Stimulated activated CD8-positive, alpha-beta memory T cell treated with anti-CD3 and anti-CD28 coated beads, Interleukin-12 subunit alpha, Interleukin-12 subunit beta, amount 100 ng/mL, for 1 hour (primary cell): ENCODE data around the gene PPFIBP2.

ENCODE experiments used
- DNase-seq: peaks from one replicate; pipeline ENCODE4 v3.0.0-alpha.2; 2020; ENCODE audit warnings: low read depth

PPFIBP2 gene

GRCh38 chr11:7668464-7668863, 154.7 kb downstream of the PPFIBP2 start:
- DNase-seq = no peak

- no peak for DNase-seq
Measured at GRCh38 chr11:7668911-7669310, 155.1 kb downstream of the PPFIBP2 start.

GRCh38 chr11:7670641-7671040, 156.8 kb downstream of the PPFIBP2 start:
- DNase-seq = no peak

- DNase-seq = no peak
Measured at GRCh38 chr11:7671347-7672215, 157.8 kb downstream of the PPFIBP2 start.

- DNase-seq = no peak
Measured at GRCh38 chr11:7672276-7672959, 158.6 kb downstream of the PPFIBP2 start.

- no peak for DNase-seq
Measured at GRCh38 chr11:7672960-7673723, 159.3 kb downstream of the PPFIBP2 start, which contains the start of gene CYB5R2. CYB5R2 (minus strand) TSS chr11:7673500; CDS start chr11:7672825, 675 bp downstream.

- no peak for DNase-seq
Measured at GRCh38 chr11:7673724-7674434, 160.1 kb downstream of the PPFIBP2 start.

GRCh38 chr11:7675631-7676030, 161.8 kb downstream of the PPFIBP2 start:
- DNase-seq = no peak

- DNase-seq = no peak
Measured at GRCh38 chr11:7677071-7677470, 163.3 kb downstream of the PPFIBP2 start.

GRCh38 chr11:7677796-7678201, 164.0 kb downstream of the PPFIBP2 start:
- no peak for DNase-seq

- no peak for DNase-seq
Measured at GRCh38 chr11:7683571-7683970, 169.8 kb downstream of the PPFIBP2 start.

- no peak for DNase-seq
Measured at GRCh38 chr11:7686761-7687160, 173.0 kb downstream of the PPFIBP2 start.

- DNase-seq = no peak
Measured at GRCh38 chr11:7687386-7687785, 173.6 kb downstream of the PPFIBP2 start.

GRCh38 chr11:7688238-7688826, 174.5 kb downstream of the PPFIBP2 start:
- no peak for DNase-seq

GRCh38 chr11:7689239-7689638, 175.4 kb downstream of the PPFIBP2 start:
- DNase-seq = no peak

- DNase-seq = no peak
Measured at GRCh38 chr11:7690648-7691047, 176.8 kb downstream of the PPFIBP2 start.

- no peak for DNase-seq
Measured at GRCh38 chr11:7691759-7692350, 178.1 kb downstream of the PPFIBP2 start.

- DNase-seq = no peak
Measured at GRCh38 chr11:7692426-7692825, 178.6 kb downstream of the PPFIBP2 start.

GRCh38 chr11:7694235-7694634, 180.4 kb downstream of the PPFIBP2 start:
- no peak for DNase-seq

- no peak for DNase-seq
Measured at GRCh38 chr11:7696424-7696823, 182.6 kb downstream of the PPFIBP2 start.
